Epithelial cell of esophagus (primary cell): Measurements from ENCODE around the gene NAT8L.

Source experiments
- DNase-seq: peaks from one replicate; pipeline ENCODE4 v3.0.0; 2010; ENCODE audit warnings: low read depth
- H3K4me3 ChIP-seq: 2 replicates; pipeline ENCODE4 v1.5.1; 2011; ENCODE audit warnings: mild to moderate bottlenecking, low read length, control low read depth
- TF ChIP-seq, protein P1 (sequence below): IDR thresholded peaks from 2 replicates; pipeline ENCODE4 v1.5.1; 2011; ENCODE audit warnings: low read depth, mild to moderate bottlenecking, low read length, control low read depth, inconsistent platforms; ENCODE audit not compliant: insufficient read depth; ENCODE audit errors: missing control alignments

Gene NAT8L

DNA sequence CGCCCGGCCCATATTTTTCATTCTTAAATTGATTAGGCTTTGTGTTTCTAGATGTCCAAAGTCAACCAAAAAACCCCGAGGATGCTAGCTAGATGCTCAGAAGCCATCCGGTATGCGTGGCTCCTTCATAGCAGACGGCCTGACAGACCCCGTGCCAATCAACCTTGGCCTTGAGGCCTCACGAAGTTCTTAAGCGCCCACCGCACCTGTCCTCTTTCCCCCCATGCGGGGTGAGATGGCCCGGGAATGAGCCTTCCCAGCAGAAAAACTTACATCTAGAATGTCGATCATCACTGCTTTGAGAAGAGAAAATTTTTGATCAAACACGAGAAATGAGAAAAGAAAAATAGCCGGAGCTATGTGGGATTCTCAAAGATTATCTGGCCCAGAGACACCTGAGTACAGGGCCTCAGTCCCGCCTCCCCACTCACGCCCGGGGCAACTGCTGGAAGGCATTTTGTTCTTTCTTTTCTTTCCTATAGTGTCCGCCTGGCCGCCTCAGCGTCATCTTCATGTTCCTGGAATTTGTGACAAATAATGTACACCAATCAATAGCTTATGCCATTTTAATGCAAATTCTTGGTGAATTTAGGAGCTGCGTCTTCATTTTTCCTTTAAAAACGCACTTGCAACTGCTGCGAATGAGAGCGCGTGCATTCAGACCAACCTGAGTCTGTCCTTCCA, 1.6 kb upstream of the NAT8L start:
- no peak for DNase-seq
- no peak overlapping the region for H3K4me3 ChIP-seq
- TF ChIP-seq, protein P1, sequence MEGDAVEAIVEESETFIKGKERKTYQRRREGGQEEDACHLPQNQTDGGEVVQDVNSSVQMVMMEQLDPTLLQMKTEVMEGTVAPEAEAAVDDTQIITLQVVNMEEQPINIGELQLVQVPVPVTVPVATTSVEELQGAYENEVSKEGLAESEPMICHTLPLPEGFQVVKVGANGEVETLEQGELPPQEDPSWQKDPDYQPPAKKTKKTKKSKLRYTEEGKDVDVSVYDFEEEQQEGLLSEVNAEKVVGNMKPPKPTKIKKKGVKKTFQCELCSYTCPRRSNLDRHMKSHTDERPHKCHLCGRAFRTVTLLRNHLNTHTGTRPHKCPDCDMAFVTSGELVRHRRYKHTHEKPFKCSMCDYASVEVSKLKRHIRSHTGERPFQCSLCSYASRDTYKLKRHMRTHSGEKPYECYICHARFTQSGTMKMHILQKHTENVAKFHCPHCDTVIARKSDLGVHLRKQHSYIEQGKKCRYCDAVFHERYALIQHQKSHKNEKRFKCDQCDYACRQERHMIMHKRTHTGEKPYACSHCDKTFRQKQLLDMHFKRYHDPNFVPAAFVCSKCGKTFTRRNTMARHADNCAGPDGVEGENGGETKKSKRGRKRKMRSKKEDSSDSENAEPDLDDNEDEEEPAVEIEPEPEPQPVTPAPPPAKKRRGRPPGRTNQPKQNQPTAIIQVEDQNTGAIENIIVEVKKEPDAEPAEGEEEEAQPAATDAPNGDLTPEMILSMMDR: no peak

DNA sequence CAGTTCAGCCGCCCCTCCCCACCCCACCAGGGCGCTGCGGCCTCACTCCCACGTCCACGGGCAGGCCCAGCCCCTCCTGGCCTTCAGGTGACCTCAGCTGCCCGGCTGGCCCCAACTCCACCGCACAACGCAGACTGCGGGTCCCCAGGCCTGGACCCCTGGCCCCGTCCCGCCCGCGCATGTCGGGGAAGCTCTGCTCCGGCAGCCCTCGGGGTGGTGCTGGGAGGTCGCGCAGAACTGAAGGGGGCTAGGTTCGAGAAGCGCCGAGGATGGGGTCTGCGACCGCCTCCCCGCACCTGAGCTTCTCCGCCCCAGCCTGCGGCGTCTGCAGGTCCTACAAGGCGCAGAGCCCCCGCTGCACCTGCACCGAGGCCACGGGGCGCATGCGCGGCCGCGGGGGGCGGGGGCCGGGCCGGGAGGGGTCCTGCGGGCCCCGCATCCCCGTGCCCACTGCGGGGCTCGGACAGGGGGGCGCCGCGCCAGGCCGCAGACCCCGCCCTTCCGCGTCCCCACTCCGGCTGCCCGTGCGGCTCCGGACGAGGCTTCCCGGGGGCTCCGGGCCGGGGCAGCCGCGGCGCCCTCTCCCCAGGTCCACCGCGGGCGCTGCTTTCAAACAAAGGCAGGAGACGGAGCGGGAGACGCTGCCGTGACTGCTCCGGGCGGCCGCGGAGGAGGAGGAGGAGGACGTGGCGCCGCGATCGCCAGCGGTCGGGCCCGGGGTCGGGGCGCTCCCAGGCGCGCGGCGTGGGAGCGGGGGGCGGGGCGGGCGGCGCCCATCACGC, 672 bp upstream of the NAT8L start:
- no peak overlapping the region for H3K4me3 ChIP-seq
- TF ChIP-seq, protein P1: no peak
- no peak for DNase-seq

DNA sequence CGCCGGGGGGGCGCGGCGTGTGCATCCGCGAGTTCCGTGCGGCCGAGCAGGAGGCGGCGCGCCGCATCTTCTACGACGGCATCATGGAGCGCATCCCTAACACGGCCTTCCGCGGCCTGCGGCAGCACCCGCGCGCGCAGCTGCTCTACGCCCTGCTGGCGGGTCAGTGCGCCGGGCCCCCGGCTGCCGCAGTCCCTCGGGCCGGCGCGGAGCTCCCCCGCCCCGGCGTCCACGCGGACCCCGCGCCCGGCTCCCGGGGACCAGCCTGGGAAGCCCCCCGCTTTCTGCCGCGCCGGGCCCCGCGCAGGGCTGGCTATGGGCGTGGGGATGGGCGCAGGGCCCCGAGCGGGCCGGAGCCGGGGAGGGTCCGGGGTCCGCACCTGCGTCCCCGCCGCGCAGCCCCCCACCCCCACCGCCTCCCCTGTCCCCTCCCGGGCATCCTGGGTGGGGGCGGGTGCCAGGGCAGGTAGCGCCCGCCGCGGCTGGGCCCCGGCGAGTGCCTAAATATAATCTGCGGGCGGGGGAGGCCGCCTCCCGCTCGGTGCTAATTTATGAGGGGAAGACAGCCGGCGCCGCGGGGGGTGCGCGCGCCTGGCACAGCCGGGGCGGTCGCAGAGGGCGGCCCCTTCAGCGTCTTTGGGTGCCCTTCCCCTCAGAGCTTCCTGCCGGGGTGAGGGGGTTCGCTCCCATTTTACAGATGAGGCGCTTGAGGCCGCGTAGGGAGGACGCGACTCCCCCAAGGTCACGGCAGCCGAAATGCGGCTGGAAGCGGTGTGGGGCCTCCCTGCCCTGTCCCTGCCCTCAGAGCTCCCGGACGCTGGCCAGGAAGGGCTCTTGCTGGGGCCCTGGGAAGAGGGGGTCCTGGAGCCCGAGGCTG, 837 bp downstream of the NAT8L start:
- TF ChIP-seq, protein P1: no peak
- peak; percentile 24 for DNase-seq
- H3K4me3 ChIP-seq: no peak overlapping the region

DNA sequence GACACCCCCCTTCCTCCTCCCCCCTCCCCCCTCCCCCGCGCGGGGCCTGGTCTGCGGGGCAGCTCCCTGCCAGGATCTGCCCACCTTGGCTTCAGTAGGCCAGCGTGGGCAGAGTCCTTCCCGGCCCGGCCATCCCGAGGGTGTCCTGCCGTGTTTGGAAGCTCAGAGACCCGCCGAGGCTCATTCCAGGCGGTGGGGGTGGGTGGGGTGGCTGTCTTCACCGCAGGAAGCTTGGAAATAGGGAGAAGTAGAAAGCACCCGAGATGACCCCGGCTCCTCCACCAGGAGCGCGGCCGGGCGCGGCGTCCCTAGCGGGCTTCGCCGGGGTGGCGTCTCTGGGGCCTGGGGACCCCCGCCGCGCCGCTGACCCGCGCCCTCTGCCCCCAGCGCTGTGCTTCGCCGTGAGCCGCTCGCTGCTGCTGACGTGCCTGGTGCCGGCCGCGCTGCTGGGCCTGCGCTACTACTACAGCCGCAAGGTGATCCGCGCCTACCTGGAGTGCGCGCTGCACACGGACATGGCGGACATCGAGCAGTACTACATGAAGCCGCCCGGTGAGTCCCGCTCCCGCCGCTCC, 1.6 kb downstream of the NAT8L start:
- TF ChIP-seq, protein P1: no peak
- peak; percentile 31 for DNase-seq
- no peak overlapping the region for H3K4me3 ChIP-seq

DNA sequence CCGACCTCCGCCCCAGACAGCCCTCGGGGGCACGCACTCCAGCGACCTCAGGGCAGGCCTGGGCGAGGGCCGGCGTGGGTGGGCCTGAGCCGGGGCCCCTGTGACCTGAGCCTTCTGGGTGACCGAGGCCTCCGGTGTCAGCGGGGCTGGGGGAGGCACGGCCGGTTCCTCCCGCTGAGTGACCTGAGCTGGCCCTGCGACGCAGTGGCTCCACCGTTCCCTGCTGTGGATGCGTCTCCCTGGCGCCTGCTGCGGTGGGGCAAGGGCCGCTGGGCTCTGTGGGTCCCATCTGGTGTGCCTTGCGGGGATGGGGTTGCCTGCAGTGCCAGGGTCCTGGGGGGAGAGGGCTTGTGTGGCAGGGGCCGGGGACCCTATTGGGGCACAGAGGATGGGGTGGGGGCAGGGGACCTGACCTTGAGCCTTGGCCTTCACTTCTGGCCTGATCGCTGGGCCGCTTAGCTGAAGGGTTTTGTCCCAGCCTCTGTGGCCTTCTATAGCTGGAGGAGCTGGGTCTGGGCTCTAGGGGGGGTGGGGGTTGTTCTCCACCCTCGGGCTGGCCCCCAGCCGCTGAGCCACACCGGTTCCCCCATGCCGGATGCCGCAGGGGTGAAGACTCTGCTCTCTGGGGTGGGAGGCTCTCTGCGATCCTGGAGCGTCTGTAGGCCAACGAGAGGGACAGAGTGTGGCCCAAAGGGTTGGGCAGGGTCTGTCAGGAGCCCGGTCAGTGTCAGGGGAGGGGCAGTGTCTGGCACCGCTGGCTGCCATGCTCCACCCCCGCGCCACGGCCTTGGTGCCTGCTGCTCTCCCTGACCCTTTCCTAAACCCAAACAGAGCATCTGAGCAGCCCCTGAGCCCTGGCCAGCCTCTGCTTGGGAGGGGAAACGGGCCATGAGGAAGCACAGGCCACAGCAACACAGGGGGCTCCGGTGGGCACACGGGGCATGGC, 2.3 kb downstream of the NAT8L start:
- no peak for DNase-seq
- TF ChIP-seq, protein P1: no peak
- H3K4me3 ChIP-seq: no peak overlapping the region

DNA sequence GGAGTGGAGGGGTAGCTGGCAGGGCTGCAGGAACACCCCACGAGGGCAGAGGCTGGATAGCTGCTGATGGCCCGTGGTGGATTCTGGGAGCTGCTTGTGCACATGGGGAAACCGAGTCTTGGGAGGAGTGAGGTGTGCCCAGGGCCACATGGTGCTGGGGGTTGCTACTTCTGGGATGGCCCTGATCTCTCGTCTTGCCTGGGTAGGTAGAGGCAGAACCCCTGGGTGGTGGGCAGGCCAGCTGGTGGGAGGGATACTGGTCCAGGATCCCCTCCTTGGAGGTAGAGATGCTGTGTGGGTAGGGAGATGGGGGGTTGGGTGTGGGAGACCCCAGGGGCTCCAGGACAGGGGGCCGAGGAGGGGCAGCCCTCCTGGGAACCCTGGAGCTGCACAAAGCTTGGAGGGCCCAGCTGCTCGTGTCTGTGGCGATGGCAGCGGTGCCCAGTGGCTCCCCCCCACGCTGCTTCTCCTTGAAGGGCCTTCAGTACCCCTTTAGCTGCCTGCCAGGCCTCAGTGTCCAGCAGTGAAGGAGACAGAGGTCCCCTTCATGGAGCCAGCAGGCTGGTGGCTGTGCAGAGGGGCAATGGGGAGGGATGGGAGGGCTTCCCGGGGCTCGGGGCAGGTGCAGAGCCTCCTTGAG, 3.2 kb downstream of the NAT8L start:
- no peak for DNase-seq
- no peak overlapping the region for H3K4me3 ChIP-seq
- TF ChIP-seq, protein P1: no peak
